Measurements from ENCODE around the gene MIGA2.
A peak's percentile ranks its signal among the peaks of the same experiment; 100 is the strongest.

The MIGA2 gene, protein sequence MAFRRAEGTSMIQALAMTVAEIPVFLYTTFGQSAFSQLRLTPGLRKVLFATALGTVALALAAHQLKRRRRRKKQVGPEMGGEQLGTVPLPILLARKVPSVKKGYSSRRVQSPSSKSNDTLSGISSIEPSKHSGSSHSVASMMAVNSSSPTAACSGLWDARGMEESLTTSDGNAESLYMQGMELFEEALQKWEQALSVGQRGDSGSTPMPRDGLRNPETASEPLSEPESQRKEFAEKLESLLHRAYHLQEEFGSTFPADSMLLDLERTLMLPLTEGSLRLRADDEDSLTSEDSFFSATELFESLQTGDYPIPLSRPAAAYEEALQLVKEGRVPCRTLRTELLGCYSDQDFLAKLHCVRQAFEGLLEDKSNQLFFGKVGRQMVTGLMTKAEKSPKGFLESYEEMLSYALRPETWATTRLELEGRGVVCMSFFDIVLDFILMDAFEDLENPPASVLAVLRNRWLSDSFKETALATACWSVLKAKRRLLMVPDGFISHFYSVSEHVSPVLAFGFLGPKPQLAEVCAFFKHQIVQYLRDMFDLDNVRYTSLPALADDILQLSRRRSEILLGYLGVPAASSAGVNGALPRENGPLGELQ

DNA sequence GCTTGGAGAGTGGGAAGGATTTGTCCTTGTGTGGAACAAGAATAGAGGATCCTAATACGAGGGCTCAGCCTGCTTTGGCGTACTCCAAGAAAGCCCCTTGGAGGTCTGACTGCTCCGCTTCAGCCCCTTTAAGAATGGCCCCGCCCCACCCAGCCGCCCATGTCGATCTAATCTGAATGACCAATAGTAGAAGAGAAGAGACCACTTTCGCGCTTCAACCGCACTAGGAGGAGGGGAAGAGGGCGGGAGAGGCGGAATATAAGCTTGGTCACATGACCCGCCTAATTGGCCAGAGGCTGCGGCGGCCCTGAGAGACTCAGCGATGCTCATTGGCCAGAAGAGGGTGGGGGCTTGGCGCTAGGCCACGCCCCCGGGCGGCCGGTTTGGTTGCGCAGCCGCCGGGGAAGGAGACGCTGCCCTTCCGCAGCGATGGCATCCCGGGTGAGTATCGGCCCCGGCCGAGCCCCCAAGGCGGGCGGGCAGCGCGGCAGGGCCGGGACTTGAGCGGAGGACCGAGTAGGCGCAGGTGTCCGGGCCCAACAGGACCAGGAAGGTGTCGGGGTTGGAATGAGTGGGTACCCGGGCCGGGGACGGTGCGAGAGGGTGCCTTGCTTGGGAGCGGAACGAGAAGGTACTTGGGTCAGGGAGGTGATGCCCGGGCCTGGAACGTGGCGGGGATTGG lies at the start of gene MIGA2:
Gene MIGA2, plus strand, starts transcription at position 386 of the 682 bp plus-strand sequence. CDS start 3,969 bp downstream, outside the sequence.
- DNase-seq (ENCODE audit: extremely low read depth, low read depth) = peak; percentile 97
- TF ChIP-seq, protein P1, sequence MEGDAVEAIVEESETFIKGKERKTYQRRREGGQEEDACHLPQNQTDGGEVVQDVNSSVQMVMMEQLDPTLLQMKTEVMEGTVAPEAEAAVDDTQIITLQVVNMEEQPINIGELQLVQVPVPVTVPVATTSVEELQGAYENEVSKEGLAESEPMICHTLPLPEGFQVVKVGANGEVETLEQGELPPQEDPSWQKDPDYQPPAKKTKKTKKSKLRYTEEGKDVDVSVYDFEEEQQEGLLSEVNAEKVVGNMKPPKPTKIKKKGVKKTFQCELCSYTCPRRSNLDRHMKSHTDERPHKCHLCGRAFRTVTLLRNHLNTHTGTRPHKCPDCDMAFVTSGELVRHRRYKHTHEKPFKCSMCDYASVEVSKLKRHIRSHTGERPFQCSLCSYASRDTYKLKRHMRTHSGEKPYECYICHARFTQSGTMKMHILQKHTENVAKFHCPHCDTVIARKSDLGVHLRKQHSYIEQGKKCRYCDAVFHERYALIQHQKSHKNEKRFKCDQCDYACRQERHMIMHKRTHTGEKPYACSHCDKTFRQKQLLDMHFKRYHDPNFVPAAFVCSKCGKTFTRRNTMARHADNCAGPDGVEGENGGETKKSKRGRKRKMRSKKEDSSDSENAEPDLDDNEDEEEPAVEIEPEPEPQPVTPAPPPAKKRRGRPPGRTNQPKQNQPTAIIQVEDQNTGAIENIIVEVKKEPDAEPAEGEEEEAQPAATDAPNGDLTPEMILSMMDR (IDR thresholded peaks at IDR 0.05; ENCODE audit: low read depth, low read length, missing control alignments) = no peak
- peak within 1 kb of the TSS; percentile 95 for H3K4me3 ChIP-seq (replicated peaks; ENCODE audit: low read depth, low read length)

DNA sequence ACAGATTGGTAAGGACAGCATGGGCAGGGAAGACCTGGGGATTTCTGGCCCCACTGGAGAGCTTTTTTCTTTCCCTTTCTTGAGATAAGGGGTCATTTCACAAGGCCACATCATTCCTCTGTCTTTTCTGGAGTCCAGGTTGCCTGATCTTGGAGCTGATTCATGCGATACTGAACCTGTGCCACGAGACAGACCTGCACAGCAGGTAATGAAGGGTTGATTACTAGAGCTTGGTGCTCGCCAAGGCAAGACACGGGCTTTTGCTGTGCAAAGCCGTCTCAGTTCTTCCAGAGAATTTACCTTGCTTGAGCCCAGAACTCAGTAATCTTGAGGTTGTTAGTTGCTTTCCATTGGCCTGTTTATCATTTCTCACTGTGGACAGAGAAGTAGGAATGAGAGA lies 49.8 kb upstream of the MIGA2 start:
- DNase-seq (ENCODE audit: extremely low read depth, low read depth) = no peak
- H3K4me3 ChIP-seq (replicated peaks; ENCODE audit: low read depth, low read length) = no peak overlapping the region
- TF ChIP-seq, protein P1 (IDR thresholded peaks at IDR 0.05; ENCODE audit: low read depth, low read length, missing control alignments) = no peak

DNA sequence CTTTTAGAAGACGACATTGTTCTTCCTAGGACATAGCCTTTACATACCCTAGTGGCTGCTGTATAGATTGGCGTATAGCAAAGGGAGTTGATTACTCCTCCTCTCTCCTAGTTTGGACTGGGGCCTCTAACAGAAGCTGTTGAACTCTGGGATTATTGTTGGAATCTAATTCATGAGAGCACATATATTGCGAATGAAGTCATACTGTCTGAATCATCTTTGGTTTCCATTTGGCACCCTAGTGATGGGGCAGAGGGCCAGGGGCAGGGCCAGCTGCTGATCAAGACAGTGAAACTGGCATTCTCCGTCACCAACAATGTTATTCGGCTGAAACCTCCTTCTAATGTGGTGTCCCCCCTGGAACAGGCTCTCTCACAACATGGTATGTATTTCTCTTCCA lies 48.6 kb upstream of the MIGA2 start:
- no peak overlapping the region for H3K4me3 ChIP-seq (replicated peaks; ENCODE audit: low read depth, low read length)
- DNase-seq (ENCODE audit: extremely low read depth, low read depth) = no peak
- TF ChIP-seq, protein P1 (IDR thresholded peaks at IDR 0.05; ENCODE audit: low read depth, low read length, missing control alignments) = no peak

DNA sequence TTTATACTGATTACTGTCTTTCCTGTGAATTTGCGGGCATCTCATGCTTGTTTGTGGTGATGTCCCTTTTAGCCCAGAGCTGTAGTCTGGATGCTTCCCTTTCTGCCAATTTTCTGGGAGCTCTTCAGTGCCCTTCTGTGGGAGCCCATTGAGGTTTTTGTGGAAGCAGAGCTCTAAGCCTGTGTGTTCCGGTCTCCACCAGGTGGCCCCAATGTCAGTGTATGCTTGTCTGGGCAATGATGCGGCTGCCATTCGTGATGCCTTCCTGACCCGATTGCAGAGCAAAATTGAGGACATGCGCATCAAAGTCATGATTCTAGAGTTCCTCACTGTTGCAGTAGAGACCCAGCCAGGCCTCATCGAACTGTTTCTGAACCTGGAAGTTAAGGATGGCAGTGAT lies 43.4 kb upstream of the MIGA2 start:
- H3K4me3 ChIP-seq (replicated peaks; ENCODE audit: low read depth, low read length) = no peak overlapping the region
- TF ChIP-seq, protein P1 (IDR thresholded peaks at IDR 0.05; ENCODE audit: low read depth, low read length, missing control alignments) = peak; percentile 33
- no peak for DNase-seq (ENCODE audit: extremely low read depth, low read depth)

DNA sequence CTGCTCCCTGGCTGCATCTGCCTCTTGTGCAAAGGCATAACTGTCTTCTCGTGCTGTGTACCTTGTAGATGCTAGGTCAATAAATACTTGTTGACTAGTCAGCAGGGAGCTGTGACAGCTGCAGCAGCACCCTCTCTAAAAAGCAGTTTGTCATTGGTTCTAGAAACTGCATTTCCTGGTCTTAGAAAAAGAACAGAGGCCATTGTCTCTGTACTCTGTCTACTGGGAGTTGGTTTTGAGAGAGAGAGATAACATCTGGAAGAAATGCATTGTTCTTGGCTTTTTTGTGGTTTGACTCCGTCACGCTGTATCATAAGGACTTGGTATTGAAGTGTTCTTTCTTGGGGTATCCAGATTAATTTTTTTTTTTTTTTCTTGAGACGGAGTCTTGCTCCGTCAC lies 40.6 kb upstream of the MIGA2 start:
- H3K4me3 ChIP-seq (replicated peaks; ENCODE audit: low read depth, low read length) = no peak overlapping the region
- DNase-seq (ENCODE audit: extremely low read depth, low read depth) = no peak
- TF ChIP-seq, protein P1 (IDR thresholded peaks at IDR 0.05; ENCODE audit: low read depth, low read length, missing control alignments) = no peak

DNA sequence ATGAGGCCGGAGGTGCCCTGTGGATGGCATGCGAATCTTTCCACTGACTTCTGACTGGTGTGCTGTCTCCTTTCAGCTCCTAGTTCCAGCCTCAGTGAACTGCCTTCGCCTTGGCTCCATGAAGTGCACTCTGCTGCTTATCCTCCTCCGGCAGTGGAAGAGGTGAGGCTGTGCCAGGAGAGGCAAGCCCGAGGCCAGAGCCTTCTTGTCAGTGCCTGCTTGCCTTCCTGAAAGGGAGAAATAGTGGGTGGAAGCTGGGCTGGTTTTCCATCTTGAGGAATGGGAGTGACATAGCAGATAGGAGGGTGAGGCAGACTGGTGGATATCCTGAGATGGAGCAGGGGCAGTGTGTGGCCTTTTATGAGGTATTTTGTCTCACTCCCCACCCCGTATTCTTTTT lies 38.0 kb upstream of the MIGA2 start:
- TF ChIP-seq, protein P1 (IDR thresholded peaks at IDR 0.05; ENCODE audit: low read depth, low read length, missing control alignments) = no peak
- no peak for DNase-seq (ENCODE audit: extremely low read depth, low read depth)
- no peak overlapping the region for H3K4me3 ChIP-seq (replicated peaks; ENCODE audit: low read depth, low read length)

Measured in HFF-Myc (cell line).